ENCODE measurements around the gene GIMAP6. TPM values are rescaled to one million over a fixed set of nuclear protein-coding genes. Genes with fewer than 3 reads are reported as not detected.
A peak's percentile ranks its signal among the peaks of the same experiment; 100 is the strongest.
"Not testable (repeated sequence)": the region's sequence is repeated elsewhere in the genome, so short reads cannot be mapped to it uniquely, and the experiment has no call there.

GIMAP6 gene
- total RNA-seq, 4 donors from 2014 or later = 2.2 to 11.7 (median 6.9) TPM

- intact Hi-C loops (cut with DNase I; ENCODE audit: low total_unique reads) (no loop called here), in situ Hi-C loops (cut with MboI; ENCODE audit: low pct_ligation_motif_present in 1 of 4, low pct_unique_long_range_greater_than_20kb in 1 of 4, low sequenced_read_pairs in 3 of 4) (no loop called here)
- TF ChIP-seq POLR2AphosphoS5 (IDR thresholded peaks at IDR 0.05) (no peak), POLR2A (IDR thresholded peaks at IDR 0.05) (no peak), CTCF (IDR thresholded peaks at IDR 0.05) (no peak), EP300 (IDR thresholded peaks at IDR 0.05; ENCODE audit: low read depth) (no peak)
- no peaks in the 10 kb centered on the region for H3K27me3 ChIP-seq
- H3K4me1 ChIP-seq = peaks cover 0 to 12% (median 5%) of the 10 kb centered on the region in 4 donors
- no peak overlapping the region for H3K27ac ChIP-seq
- H3K4me3 ChIP-seq = no peak overlapping the region
- DNase-seq = no peak
- WGBS, 2 donors (ENCODE audit: low coverage in 1 of 2) = 80 to 87% methylated on average over 1 to 7 of the region's 7 CpGs
- peaks cover 0 to 5% of the 10 kb centered on the region in 2 donors for H3K9me3 ChIP-seq
- H3K36me3 ChIP-seq = no peaks in the 10 kb centered on the region
Measured at GRCh38 chr7:150585199-150585598, 47.0 kb downstream of the GIMAP6 start.

GRCh38 chr7:150580638-150581394, 51.4 kb downstream of the GIMAP6 start:
- intact Hi-C loops (cut with DNase I; ENCODE audit: low total_unique reads) (no loop called here), in situ Hi-C loops (cut with MboI; ENCODE audit: low pct_ligation_motif_present in 1 of 4, low pct_unique_long_range_greater_than_20kb in 1 of 4, low sequenced_read_pairs in 3 of 4) (no loop called here)
- 71 to 79% methylated on average over 3 of the region's 3 CpGs for WGBS, 2 donors (ENCODE audit: low coverage in 1 of 2)
- no peak overlapping the region for H3K4me3 ChIP-seq
- no peaks in the 10 kb centered on the region for H3K4me1 ChIP-seq
- H3K36me3 ChIP-seq = no peaks in the 10 kb centered on the region
- peaks cover 0 to 5% of the 10 kb centered on the region in 2 donors for H3K9me3 ChIP-seq
- H3K27ac ChIP-seq = peak overlapping the region in 1 of 4 donors; percentile 56
- H3K27me3 ChIP-seq = no peaks in the 10 kb centered on the region
- DNase-seq = no peak
- no peak for TF ChIP-seq EP300 (IDR thresholded peaks at IDR 0.05; ENCODE audit: low read depth)
- TF ChIP-seq POLR2A (IDR thresholded peaks at IDR 0.05) = no peak
- no peak for TF ChIP-seq POLR2AphosphoS5 (IDR thresholded peaks at IDR 0.05)
- TF ChIP-seq CTCF (IDR thresholded peaks at IDR 0.05) = no peak

- H3K9me3 ChIP-seq; intact Hi-C loops (cut with DNase I; ENCODE audit: low total_unique reads): not testable (repeated sequence)
- DNase-seq = peak; percentile 31
Measured at GRCh38 chr7:150579979-150580637, 52.1 kb downstream of the GIMAP6 start.

More at GRCh38 chr7:150579979-150580637, 52.1 kb downstream of the GIMAP6 start:
- H3K4me1 ChIP-seq; H3K27me3 ChIP-seq; H3K4me3 ChIP-seq; H3K36me3 ChIP-seq; in situ Hi-C loops (cut with MboI; ENCODE audit: low pct_ligation_motif_present in 1 of 4, low pct_unique_long_range_greater_than_20kb in 1 of 4, low sequenced_read_pairs in 3 of 4): not testable (repeated sequence)
- H3K27ac ChIP-seq = peak overlapping the region in 1 of 4 donors; percentile 56
- 54 to 56% methylated on average over 2 to 7 of the region's 7 CpGs for WGBS, 2 donors (ENCODE audit: low coverage in 1 of 2)

Other genes starting within 250 kb of the GIMAP6 start
- gene GIMAP8, start 181.8 kb downstream of the GIMAP6 start, total RNA-seq = 1 to 10 TPM; 1.5 to 4.3 (median 2.9) TPM
- 10 to 100 TPM in 1 of 4 donors, 1 to 10 TPM in 2, under 1 TPM in 1; 1.00 to 11.9 (median 6.1) TPM for gene GIMAP7, start 117.5 kb downstream of the GIMAP6 start, total RNA-seq
- gene GIMAP4, start 65.0 kb downstream of the GIMAP6 start, total RNA-seq = 10 to 100 TPM in 3 of 4 donors, 1 to 10 TPM in 1; 7.1 to 37.6 (median 15.7) TPM
- gene GIMAP2, start 53.3 kb upstream of the GIMAP6 start, total RNA-seq = 10 to 100 TPM in 1 of 4 donors, 1 to 10 TPM in 1, not detected in 2; 4.5 to 16.2 TPM
- gene GIMAP1, start 84.2 kb upstream of the GIMAP6 start, total RNA-seq = 1 to 10 TPM in 3 of 4 donors, under 1 TPM in 1; 0.40 to 3.0 (median 1.8) TPM
- gene GIMAP5, start 105.0 kb upstream of the GIMAP6 start, total RNA-seq = 10 to 100 TPM in 2 of 4 donors, 1 to 10 TPM in 2; 2.6 to 15.7 (median 11.2) TPM
- 100 to 1,000 TPM in 3 of 4 donors, 10 to 100 TPM in 1; 30.4 to 369 (median 224) TPM for gene TMEM176B, start 168.0 kb upstream of the GIMAP6 start, total RNA-seq
- 100 to 1,000 TPM in 3 of 4 donors, 10 to 100 TPM in 1; 44.6 to 210 (median 171) TPM for gene TMEM176A, start 168.4 kb upstream of the GIMAP6 start, total RNA-seq
- gene AOC1, start 220.1 kb upstream of the GIMAP6 start, total RNA-seq = 100 to 1,000 TPM; 143 to 687 (median 427) TPM